Activated naive CD4-positive, alpha-beta T cell treated with anti-CD3 and anti-CD28 coated beads, Interleukin-2, amount 50 U/mL, for 72 hours (primary cell): ENCODE results near the gene CAMTA1. TPM values are rescaled to one million over a fixed set of nuclear protein-coding genes. Genes with fewer than 3 reads are reported as not detected.

ENCODE experiments used
- ATAC-seq, 2 donors: fragments of 150-1000 bp; cut with Tn5 transposase; 2 replicates each; pipeline ENCODE4 v1.10.0; 2021; ENCODE audit warnings: mild to moderate bottlenecking in 2 of 2, moderate library complexity in 2 of 2
- DNase-seq, 2 donors: peaks; one replicate each; pipeline ENCODE4 v3.0.0; 2021 to 2022; ENCODE audit warnings: low spot score in 2 of 2
- H3K27ac Mint-ChIP-seq, 2 donors: one replicate each; pipeline ENCODE4 v1.8.0; 2022; ENCODE audit warnings: mild to moderate bottlenecking in 2 of 2, mixed read lengths in 2 of 2
- H3K36me3 Mint-ChIP-seq, 2 donors: one replicate each; pipeline ENCODE4 v1.8.0; 2022; ENCODE audit warnings: mixed read lengths in 2 of 2
- H3K9me3 Mint-ChIP-seq, 2 donors: one replicate each; pipeline ENCODE4 v1.8.0; 2022; ENCODE audit warnings: mixed read lengths in 2 of 2
- total RNA-seq, 2 donors: library from RNA; stranded (reverse); gene quantifications; one replicate each; pipeline ENCODE4 v1.2.3, GENCODE V29; 2022

Gene CAMTA1
- total RNA-seq, 2 donors from 2014 or later = 50.4 to 76.4 TPM

DNA sequence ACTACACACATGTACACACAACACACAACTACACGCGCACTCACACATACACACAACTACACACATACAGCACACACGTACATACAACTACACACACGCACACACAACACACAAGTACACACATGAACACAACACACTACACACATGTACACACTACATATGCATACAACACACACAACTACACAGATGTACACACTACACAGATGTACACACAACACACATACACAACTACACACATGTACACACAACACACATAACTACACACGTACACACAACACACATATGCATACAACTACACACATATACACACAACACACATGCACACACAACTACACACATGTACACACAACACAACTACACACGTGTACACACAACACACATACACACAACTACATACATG lies 318.6 kb downstream of the CAMTA1 start:
- DNase-seq (no peak), ATAC-seq (no peak)
- Mint-ChIP-seq H3K9me3 (no peaks in the 10 kb centered on the region), H3K27ac (no peak overlapping the region), H3K36me3 (no peaks in the 10 kb centered on the region)

DNA sequence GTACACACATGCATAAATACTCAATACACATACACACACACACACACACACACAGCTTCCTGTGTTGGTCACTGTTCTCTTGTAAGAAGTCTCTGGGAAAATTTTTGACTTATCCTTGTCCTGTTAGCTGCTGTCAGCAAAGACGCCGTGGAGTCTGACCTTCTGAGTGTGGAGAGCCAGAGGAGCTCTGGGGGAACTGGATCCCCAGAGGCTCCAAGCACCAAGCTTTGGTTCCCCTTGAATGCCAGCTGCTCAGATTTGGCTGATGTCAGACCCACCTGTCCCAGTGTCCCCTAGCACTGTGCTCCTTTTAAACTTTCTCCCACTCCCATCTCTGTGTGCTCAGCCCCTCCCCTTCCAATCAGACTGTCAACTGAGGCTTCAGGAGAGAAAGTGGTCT lies 319.1 kb downstream of the CAMTA1 start:
- ATAC-seq = no peak
- Mint-ChIP-seq H3K36me3 (no peaks in the 10 kb centered on the region), H3K9me3 (no peaks in the 10 kb centered on the region), H3K27ac (no peak overlapping the region)
- DNase-seq = no peak

DNA sequence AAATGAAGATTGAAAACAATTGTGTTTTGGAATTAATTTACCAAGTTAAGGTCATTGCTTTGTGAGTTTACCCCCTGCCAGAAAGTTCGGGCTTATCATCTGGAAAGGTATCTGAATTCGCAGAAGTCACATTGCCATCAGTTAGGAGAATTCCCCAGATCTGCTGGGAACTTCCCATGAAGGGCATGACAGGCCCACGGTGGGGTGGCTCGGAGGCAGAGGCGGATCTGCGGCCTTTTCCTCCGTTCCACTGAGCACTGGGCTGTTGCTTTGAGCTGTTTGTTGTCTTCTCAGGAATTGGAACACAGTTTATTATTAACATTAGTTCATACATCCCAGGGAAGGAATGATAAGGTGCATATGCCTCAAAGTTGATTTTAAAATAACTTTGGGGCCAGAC lies 320.0 kb downstream of the CAMTA1 start:
- no peak for ATAC-seq
- no peaks in the 10 kb centered on the region for H3K9me3 Mint-ChIP-seq
- no peak overlapping the region for H3K27ac Mint-ChIP-seq
- H3K36me3 Mint-ChIP-seq = no peaks in the 10 kb centered on the region
- no peak for DNase-seq

DNA sequence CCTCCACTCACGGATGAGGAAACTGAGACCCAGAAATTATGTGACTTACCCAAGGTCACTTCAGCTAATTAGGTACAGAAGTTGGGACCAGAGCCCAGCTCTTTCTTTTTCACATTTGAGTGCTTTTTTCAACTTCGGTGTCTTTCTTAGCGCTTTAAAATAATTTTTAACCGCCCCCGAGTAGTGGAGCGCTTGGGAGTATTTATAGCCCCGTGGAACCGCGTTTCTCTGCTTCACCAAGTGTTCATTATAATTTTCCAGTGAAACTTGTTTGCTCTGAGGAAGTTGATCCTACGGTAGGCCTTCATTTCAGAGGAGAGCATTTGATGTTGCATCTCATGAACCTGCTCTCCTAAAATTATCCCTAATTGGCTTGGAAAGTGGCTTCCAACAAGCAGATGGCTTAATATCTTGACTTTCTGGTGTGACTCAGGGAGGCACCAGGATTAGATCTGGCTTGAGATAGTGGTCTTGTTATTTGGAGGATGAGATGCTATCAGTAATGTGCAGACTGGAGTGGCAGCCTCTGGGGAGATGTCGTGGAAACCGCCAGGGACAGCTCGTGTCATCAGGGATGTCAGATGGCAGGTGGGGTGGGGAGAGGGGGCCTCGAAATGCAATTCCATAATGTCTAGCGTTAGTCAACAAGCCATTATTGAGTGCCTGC lies 321.3 kb downstream of the CAMTA1 start:
- Mint-ChIP-seq H3K9me3 (no peaks in the 10 kb centered on the region), H3K27ac (no peak overlapping the region), H3K36me3 (no peaks in the 10 kb centered on the region)
- ATAC-seq = no peak
- no peak for DNase-seq

DNA sequence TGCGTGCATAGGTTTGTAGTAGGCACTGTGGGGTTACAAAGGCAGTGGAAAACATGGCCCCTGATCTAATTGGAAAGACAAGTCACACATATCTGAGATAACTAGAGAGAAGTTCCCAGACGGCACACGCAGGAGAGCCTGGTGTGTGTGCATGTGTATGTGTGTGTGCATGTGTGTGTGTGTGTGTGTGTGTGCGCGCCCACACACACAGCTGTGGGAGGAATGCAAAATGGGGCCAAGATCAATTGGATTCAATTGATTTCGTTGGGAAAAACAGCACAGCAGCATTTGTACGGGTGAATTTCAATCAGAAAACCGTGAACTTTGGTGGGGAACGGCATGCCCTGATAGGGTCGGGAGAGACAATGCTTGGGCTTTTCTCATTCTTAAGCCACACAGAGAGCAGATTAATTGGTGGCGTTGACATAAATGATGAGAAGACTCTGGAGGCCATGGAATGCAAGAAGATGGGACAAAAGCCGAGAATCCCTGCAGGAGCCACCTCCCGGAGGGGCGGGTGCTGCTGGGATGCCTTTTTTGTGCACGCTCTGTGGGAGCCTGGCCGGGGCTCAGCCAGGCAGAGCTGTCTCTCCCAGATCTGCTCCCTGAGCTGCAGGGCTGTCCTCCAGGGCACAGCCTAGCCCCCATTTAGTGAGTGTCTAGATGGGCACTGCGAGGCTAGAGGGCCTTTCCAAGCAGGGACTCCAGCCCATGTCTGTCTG lies 322.0 kb downstream of the CAMTA1 start:
- DNase-seq (no peak), ATAC-seq (no peak)
- H3K27ac Mint-ChIP-seq = no peak overlapping the region
- H3K9me3 Mint-ChIP-seq = no peaks in the 10 kb centered on the region
- no peaks in the 10 kb centered on the region for H3K36me3 Mint-ChIP-seq

DNA sequence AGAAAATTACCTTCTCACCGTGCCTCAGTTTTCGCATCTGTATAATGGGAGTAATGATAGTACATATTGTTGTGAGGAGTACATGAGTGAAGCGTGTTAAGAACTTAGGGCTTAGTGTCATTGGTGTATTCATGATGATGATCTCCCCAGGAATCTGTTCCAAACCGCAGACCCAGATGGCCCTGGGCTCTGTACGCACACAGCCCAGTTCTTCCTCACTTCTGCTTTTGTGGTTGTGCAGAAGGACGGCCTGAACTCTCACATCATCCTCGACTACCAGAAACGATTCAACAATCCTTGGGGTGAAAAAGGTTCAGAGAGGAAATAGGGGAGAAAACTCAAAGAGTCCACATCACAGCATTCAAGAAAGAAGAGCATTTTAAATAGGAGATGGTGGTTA lies 323.0 kb downstream of the CAMTA1 start:
- no peaks in the 10 kb centered on the region for H3K9me3 Mint-ChIP-seq
- H3K27ac Mint-ChIP-seq = no peak overlapping the region
- H3K36me3 Mint-ChIP-seq = no peaks in the 10 kb centered on the region
- DNase-seq (no peak), ATAC-seq (no peak)

DNA sequence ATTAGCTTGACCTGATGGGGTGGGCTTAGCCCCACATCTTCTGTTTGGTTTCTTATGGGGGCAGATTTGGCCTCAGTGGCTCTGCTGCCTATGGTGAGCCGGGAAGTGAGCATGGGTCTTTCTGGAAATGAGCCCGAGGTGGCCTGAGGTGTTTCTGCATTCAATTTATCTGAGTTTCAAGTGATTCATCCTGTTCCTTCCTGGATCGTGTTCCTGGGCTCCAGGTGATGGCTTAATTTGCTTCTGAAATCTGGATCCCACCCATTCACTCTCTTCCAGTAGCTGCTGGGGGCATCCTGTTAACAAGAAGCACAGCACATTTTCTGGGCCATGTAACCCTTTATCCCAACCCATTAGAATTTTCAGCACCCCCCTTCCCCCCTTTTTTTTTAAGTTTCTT lies 324.6 kb downstream of the CAMTA1 start:
- Mint-ChIP-seq H3K9me3 (no peaks in the 10 kb centered on the region), H3K36me3 (peaks cover 0 to 6% of the 10 kb centered on the region in 2 donors)
- no peak for ATAC-seq

DNA sequence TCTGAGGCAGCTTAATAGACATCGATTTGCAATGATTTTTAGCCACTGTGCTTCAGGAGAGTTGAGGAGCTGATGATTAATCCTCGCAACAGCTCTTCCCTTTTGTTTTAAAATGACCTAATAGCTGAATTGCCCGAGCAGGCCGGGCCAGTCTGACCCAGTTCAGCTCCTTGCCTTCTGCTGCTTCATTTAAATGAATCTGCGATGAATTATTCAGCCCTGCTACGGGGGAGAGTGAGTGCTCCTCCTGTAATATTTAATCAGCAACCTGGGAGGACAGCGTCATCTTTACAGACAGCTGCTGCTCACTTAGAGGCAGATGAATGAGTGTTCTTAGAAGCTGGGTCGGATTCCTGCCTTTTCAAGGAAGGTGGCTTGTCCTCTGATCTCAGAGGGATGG lies 325.1 kb downstream of the CAMTA1 start:
- Mint-ChIP-seq H3K36me3 (peaks cover 0 to 6% of the 10 kb centered on the region in 2 donors), H3K27ac (peak overlapping the region in 1 of 2 donors; percentile 55), H3K9me3 (no peaks in the 10 kb centered on the region)
- ATAC-seq = no peak
- DNase-seq = no peak

More for the DNA sequence above, 324.6 kb downstream of the CAMTA1 start:
- DNase-seq = no peak
- H3K27ac Mint-ChIP-seq = no peak overlapping the region

DNA sequence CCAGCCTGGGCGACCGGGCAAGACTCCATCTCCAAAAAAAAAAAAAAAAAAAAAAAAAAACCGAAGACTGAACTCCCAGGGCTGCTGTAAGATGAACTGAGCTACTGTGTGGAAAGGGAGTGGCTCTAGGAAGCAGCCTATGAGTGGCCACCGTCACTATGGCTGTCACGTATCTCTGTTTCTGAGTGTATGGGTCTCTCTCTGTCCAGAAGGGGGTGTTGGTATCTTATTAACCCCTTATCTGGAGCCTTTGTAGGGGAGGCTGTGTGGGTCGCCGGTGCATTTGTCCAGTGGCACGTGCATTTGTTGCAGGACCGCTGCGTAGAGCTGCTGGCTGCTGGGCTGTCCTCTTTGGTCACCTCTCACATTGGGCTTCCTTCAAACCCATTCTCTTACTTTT lies 326.6 kb downstream of the CAMTA1 start:
- no peak for DNase-seq
- ATAC-seq = no peak
- Mint-ChIP-seq H3K9me3 (peaks cover 5 to 7% of the 10 kb centered on the region in 2 donors), H3K36me3 (peaks cover 6 to 7% of the 10 kb centered on the region in 2 donors), H3K27ac (no peak overlapping the region)

DNA sequence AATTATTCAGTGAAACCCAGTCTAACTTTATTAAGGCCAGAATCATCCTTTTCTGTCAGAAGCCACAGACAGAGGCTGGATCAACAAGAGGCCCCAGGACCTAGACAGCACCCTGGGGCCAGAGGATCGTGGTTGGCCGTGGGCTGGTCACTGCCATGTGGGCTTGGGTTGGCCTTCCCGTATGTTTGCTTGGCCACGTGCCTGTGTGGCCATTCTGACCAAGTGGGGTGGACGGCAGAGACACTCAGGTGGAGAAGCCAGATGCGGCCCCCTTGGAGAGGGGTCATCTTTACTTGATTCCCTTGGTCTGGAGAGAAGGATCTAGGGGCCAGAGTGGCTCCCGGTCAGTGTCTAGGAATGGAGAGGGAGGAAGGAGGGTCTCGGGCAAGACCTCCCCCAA lies 327.9 kb downstream of the CAMTA1 start:
- peaks cover 5 to 7% of the 10 kb centered on the region in 2 donors for H3K9me3 Mint-ChIP-seq
- no peak overlapping the region for H3K27ac Mint-ChIP-seq
- DNase-seq (no peak), ATAC-seq (no peak)
- H3K36me3 Mint-ChIP-seq = peaks cover 6 to 7% of the 10 kb centered on the region in 2 donors

DNA sequence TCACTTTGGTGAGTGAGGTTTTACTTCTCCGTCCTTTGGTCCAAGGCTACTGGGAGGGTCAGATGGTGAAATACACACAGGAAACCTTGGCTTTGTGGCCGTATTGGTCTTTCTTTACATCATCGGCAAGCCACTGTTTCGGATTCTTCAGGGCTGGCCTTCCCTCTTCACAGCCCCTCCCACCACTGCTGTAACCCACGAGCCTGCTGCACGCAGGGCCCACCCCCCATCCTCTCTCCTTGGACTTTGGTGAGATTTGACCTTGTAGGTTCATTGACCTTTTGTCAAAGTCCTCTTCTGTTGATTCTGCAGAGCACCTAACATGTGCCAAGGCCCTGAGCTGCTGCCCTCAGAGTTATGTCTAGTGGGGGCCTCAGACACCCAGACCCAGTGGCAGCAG lies 328.6 kb downstream of the CAMTA1 start:
- DNase-seq (no peak), ATAC-seq (no peak)
- H3K36me3 Mint-ChIP-seq = peaks cover 6 to 7% of the 10 kb centered on the region in 2 donors
- no peak overlapping the region for H3K27ac Mint-ChIP-seq
- peaks cover 5 to 7% of the 10 kb centered on the region in 2 donors for H3K9me3 Mint-ChIP-seq

DNA sequence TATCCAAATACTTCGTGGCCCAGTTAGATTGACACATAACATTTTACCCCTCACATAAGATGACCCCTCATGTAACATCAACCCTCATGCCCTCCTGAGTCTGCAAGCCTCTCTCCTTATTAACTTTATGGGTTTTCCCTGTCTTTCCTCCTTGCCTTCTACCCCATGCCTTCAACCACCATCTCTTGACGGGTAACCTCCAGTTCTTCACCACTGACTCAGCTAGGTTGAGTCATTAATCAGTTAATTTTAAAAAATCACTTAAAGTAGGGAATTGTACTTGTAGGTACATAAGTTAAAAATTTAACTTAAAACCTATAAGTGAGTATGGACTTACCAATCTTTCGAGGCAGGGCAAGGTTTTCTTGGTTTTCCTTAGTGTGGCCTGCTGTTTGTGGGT lies 330.7 kb downstream of the CAMTA1 start:
- ATAC-seq = no peak
- Mint-ChIP-seq H3K9me3 (peaks cover 5 to 7% of the 10 kb centered on the region in 2 donors), H3K36me3 (peaks cover 6 to 7% of the 10 kb centered on the region in 2 donors), H3K27ac (no peak overlapping the region)
- DNase-seq = no peak

DNA sequence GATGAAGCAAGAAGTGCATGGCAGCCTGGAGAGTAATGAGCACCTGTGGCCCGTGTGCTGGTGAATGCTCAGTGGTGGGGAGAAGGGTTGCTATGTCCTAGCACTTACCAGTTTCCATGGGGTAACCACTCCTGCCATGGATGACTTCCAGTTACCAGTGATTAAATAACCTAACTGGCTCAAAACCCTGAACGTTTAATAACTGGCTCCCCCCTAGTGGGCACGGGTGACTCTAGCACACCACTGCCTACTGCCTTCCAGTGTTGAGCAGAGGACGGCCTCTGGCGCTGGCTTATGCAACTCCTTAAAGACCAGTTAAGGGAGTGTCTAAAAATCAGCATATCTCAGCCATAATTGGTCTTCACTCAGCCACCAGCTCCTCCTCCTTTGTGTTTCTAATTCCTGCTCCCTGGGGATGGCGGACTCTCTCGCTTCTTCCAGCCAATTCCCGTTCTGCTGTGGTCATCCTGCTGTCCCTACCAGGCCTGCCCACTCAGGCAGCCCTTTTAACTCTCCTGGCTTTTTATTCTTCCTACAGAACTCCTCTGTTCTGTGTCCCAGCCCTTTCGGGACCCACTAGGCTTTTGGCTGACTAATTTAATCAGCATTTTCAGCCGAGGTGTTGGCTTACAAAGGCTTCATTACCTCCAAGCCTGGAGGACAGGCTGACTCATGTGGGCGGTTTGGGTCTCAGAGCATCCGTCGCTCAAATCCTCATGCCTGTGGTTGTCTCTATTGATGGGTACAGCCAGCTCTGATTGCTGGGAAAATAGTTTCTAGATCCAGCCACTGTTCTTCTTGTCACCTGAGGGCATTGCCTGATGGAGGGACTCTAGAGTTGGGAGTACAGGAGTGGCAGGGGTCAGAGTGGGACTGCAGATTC lies 332.4 kb downstream of the CAMTA1 start:
- DNase-seq = no peak
- Mint-ChIP-seq H3K36me3 (peaks cover 6 to 7% of the 10 kb centered on the region in 2 donors), H3K27ac (no peak overlapping the region), H3K9me3 (peaks cover 5 to 7% of the 10 kb centered on the region in 2 donors)
- no peak for ATAC-seq

DNA sequence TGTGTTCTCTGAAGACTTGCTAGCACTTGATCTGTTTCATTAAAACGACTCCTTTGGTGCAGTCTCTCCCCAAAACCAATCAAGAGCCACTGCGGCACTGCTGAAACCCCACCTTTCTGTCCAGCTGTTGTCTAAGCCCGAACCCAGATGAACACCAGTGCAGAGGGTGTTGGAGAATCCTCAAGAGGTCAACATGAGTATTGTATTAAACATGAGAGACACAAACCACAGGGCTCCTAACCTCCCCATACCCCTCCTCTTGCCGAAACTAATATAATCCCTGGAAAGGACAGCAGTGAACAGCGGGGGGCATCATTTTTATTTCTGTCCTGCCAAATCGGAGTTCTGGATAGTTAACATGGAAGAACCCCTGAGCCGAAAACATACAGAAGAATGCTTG lies 333.9 kb downstream of the CAMTA1 start:
- no peak for ATAC-seq
- peaks cover 3 to 7% of the 10 kb centered on the region in 2 donors for H3K36me3 Mint-ChIP-seq
- H3K27ac Mint-ChIP-seq = no peak overlapping the region
- peaks cover 5 to 7% of the 10 kb centered on the region in 2 donors for H3K9me3 Mint-ChIP-seq
- DNase-seq = no peak

DNA sequence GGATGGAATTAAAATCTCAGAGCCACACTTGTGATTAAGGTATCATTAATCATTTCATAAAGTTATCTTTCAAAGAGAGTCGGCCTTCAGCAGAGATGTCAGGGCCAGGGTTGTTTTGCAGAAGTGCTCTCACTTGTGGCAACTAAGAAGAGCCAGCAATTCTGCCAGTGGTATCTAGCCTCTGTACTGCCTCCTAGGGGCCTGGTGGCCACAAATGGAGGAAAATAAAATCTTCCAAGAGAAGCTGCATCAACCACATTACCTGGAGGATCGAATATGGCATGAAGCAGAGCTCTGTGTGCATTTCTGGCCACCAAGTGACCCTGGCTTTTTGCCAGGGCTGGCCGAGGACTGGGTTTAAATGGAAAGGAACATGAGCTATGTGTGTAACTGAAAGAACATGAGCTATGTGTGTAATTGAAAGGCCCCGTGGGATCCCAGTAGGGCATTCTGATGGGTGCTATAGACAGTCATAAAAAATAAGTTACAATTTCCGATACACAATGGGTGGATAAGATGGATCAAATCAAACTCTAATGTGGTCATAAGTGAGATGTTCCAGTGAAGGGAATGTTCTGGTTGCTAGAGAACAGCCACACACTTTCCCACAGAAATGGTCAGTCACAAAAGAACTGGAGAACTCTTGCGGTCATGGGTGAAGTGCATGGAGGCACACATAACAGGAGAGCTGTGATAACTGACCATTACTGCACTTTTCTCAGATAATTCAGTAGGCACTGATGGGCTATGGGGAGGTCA lies 335.8 kb downstream of the CAMTA1 start:
- ATAC-seq (no peak), DNase-seq (no peak)
- Mint-ChIP-seq H3K27ac (no peak overlapping the region), H3K36me3 (peaks cover 0 to 2% of the 10 kb centered on the region in 2 donors), H3K9me3 (peaks cover 2 to 3% of the 10 kb centered on the region in 2 donors)

DNA sequence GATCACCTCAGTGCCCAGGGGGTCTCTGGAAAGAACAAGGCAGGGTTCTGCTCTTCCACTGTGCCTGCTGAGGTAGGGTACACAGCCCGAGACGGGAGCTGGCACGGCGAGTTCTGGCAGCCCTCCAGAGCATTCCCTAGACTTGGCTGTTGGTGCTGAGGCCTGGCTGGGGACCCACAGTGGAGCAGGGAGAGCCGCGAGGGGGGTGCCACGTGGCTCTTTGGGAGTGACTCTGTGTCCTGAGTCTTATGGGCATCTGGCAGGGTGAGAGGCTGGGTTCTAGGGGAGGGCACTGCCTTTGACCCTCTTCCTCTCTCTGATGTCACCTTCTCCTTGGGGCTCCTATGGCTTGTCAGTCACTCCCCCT lies 336.4 kb downstream of the CAMTA1 start:
- Mint-ChIP-seq H3K27ac (no peak overlapping the region), H3K9me3 (no peaks in the 10 kb centered on the region), H3K36me3 (no peaks in the 10 kb centered on the region)
- DNase-seq (no peak), ATAC-seq (no peak)
